HG03442 (cell line): ENCODE measurements around the gene ZNF487.
"Not testable (repeated sequence)": the region's sequence is repeated elsewhere in the genome, so short reads cannot be mapped to it uniquely, and the experiment has no call there.

ENCODE experiments used
- ATAC-seq: cut with Tn5 transposase; IDR thresholded peaks from one replicate; pipeline ENCODE4 v1.9.1; 2021; ENCODE audit warnings: mild to moderate bottlenecking, moderate library complexity; ENCODE audit not compliant: unreplicated experiment

Gene ZNF487

GRCh38 chr10:43436291-43437140 lies at the start of gene ZNF487:
ZNF487 (plus strand) TSS chr10:43437111; CDS start chr10:43475814, 38,703 bp downstream.
- peak; percentile 94 for ATAC-seq

DNA sequence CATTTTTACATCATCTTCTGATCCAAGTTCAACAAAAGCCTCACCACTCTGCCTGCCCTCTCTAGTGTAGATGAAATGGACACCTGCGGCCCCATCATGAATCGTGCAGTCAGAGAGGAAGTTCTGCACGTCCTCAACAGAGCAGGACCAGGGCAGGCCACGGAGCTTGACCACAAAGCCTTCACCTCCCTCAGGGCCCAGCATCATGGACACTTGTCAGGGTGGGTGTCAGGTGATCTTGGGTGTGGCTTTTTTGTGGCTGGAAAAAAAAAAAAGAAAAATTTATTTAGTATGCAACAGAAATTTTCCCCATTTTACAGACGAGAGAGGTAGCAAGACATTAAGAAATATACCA lies 49.3 kb upstream of the ZNF487 start:
- ATAC-seq, result no peak

DNA sequence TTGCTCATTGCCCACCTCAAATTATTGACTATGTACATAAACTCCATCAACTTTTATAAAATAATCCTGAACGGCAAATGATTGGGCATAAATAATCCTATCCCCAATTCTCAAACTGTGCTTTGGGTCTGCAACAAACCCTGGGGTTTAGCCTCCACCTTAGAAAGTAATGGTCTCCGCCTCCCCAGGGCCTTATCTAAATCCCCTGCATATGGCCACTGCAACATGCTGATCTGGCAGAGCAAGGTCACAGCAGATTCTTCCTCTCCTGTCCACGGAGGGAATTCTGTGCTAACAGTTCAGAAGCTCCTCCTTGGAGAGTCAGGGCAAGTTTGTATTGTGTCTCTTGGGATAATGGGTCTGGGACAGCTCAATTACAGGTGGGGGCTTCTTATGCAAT lies 47.0 kb upstream of the ZNF487 start:
- no peak for ATAC-seq

DNA sequence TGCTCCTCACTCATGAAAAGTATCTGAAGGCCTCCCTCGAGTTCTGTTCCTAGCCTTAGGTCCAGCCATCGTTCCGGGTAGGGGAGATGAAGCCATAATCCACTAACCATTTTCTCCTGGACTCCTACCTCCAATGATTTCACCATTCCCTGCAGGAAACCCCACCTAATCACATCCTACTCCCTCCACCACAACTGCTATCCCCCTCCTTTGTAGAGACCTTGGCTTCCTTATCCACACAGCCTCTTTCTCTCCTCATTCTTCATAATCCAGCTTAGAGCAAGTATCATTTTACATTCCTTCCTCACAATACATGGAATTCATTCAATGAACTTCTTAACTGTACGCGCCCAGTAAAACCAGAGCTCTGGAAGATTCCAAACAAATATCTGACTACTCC lies 46.6 kb upstream of the ZNF487 start:
- no peak for ATAC-seq

- no peak for ATAC-seq
Observed at GRCh38 chr10:43390759-43391158, 46.2 kb upstream of the ZNF487 start.

DNA sequence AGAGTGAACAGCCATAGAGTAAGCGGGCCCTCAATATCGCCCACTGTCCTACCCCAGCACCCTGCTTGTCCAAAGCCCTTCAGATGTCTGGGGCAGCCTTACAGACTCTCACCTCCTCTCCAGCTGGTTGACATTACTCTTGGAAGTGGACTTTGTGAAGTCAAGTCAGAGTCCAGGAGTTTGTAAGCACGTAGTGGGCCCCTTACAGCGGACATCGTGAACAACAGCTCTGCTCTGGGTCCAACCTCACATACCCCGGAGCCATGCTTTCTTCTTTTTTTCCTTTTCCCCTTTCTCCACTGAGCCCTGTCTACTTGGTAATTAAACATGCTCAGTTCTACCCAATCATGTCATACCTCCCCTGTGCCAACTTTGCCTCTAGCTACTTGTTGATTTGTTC lies 45.4 kb upstream of the ZNF487 start:
- no peak for ATAC-seq

DNA sequence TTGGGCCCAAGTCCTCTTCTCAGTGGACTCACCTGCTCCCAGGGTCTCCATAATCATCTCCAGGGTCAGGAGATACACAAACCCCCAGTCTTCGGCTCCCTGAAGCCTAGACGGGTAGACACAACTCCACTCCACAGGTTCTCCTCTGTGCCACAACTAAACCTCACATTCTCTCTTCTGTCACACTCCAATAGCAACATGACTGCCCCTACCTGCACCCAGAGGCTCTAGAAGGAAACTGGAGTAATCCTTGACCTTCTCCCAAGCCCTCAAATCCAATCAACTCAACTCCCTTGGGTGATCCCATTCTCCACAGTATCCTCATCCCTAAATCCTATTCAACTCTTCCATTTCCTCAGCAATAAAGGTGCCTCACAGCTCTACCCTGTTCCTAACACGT lies 44.2 kb upstream of the ZNF487 start:
- no peak for ATAC-seq

DNA sequence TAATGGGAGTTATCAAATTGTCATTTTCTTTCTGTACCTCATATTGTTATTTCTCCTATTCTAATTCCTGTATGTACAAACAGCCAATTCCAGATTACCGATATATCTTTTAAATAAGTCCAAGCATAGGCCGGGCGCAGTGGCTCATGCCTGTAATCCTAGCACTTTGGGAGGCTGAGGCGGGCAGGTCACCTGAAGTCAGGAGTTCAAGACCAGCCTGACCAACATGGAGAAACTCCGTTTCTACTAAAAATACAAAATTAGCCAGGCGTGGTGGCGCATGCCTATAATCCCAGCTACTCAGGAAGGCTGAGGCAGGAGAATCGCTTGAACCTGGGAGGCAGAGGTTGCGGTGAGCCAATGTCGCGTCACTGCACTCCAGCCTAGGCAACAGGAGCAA lies 43.7 kb upstream of the ZNF487 start:
- not testable (repeated sequence) for ATAC-seq

DNA sequence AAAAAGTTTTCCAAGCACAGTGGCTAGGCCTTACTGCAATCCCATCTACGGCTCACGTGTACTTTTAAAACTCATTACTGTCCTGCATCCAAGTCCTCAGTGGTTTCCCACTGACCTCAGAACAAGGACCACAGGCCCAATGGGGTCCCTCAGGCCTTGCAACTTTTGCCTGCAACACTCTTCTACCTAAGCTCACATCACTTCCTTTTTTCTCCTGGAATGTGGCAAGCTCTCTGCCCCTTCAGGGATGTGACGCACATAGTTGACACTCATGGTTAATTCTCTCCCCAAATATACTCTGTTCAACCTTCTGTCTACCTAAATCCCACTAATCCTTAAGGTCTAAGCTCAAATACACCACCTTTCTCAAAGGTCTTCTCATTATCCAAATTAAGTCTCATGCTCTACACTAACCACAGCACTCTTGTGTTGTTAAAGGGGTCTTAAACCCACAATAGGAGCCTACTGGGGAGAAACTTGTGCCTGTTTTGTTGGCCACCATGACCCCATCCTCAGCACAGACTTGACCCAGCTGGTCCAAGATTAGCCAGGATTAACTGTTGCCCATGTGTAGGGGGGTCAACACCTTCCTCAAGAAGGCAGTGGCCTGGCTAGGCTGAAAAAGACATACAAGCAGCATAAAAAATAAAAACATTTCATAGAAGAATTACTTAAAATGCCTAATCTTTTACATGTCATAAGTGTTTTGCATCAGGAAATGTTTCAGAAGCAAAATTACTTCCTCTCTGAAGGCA lies 43.1 kb upstream of the ZNF487 start:
- ATAC-seq, result no peak

DNA sequence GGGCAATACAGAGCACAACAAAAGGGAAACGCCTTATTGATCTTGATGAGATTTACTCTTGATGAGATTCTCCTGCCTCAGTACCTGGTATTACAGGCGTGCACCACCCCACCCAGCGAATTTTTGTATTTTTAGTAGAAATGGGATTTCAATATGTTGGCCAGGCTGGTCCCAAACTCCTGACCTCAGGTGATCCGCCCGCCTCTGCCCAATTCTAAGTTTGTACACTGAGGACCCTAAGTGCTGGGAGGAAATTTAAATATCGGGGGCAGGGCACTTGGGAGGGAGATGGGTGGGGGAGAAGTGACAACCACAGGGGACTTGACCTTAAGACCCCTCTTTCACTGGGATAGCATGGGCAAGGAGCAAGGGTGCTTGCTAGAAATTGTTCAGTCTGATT lies 42.0 kb upstream of the ZNF487 start:
- no peak for ATAC-seq

- ATAC-seq, result no peak
Observed at GRCh38 chr10:43395571-43396060, 41.3 kb upstream of the ZNF487 start.

- peak; percentile 37 for ATAC-seq
Observed at GRCh38 chr10:43396061-43396927, 40.6 kb upstream of the ZNF487 start.

DNA sequence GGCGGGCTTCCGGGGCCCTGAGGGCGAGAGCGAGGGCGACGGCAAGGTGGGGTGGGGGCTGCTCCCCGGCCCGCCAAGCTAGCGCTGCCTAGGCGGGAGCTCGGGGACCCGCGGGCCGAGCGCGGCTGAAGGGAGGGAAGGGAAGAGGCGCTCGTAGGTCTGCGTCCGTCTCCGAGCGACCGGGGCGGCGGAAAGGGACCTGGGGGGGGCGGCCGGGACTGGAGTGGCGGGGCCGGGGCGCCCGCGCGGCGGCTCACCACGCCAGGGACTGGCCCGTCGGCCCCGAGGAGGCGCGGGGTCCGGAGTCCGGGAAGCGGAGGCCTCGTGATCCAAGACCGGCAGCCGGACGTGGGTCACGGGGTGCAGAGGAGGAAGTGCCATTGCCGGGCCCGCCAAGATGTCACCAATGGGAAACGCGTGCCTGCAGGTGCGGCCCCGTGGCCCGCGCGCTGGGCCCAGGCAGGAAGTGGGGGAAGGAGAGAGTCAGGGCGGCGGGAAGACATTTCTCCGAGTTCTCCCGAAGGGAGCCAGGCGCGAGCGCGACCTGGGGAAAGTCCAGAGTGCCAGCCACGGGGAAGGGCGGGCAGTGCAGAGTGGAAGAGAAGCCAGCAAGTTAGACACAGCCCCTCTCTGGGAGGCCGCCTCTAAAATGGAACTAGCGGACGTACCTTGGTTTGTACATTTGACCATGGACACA lies 39.8 kb upstream of the ZNF487 start:
- ATAC-seq, result peak; percentile 79

DNA sequence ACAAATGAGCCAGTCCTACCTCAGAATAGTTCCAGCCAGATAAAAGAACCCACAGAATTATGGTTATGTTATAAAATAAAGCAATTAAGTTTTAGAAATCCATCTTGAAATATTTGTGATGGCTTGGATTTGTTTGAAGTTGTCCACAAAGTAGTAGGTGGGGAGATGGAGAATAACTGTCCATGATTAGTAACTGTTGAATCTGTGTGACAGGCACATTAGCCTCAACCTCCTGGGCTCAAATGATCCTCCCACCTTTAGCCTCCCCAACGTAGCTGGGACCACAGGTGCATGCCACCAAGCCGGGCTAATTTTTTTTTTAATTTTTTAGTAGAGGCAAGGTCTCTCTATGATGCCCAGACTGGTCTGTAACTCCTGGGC lies 38.0 kb upstream of the ZNF487 start:
- ATAC-seq, result no peak

DNA sequence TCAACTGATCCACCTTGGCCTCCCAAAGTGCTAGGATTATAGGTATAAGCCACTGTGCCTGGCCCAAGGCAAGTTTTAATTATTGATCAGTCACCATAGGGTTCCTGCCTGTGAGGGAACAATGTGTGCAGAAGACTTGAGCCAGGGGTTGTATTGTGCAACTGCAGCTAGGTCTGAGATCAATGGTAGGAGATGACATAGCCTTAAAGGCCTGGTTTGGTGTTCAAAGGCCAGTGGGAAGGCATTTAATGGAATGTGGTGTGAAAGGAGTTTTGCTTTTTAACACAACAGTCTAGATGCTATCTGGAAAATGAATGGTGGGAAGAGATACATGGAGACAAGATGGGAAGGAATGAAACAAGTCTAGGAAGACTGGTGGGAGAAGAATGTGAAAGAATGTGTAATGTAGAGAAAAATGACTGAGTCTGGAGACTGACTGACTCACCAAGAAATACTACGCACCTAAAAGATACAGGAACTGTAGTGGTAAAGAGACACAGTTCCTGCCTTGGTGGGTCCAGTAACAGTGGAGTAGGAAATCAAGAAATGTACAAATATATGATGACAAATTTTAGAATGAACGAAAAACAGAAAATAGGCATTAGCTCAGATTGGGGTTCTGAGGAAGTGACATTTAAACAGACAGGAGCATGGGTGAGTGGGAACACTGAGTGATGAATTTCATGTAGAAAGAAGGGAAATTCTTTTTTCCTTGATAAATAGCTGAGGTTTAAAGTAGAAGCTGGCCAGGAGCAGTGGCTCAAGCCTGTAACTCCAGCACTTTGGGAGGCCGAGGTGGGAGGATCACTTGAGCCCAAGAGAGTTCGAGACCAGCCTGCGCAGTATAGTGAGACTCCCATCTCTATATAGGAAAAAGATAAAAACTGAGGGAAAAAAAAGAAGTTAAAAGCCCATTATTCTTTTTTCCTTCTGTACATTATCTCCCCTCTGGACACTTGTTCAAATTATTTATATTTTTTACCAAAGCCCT lies 37.3 kb upstream of the ZNF487 start:
- ATAC-seq, result no peak

DNA sequence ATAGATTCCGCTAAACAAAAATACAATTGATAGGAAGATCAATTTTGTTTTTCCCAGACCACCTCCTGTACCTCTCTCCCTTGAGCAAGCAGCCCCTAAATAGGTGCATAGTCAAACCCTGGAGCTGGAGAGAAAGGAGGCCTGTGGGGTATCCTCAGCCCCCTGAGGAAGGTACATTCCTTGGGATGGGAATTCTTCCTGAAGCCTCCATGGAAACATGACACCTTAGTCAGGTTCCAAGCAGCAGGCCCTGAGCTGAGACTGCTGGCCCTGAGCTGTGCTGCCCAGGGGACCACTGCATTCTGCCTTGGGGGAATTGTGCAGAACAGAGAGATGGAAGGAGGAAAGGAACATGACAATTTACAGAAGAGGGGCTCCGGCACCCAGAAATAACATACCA lies 35.3 kb upstream of the ZNF487 start:
- no peak for ATAC-seq

DNA sequence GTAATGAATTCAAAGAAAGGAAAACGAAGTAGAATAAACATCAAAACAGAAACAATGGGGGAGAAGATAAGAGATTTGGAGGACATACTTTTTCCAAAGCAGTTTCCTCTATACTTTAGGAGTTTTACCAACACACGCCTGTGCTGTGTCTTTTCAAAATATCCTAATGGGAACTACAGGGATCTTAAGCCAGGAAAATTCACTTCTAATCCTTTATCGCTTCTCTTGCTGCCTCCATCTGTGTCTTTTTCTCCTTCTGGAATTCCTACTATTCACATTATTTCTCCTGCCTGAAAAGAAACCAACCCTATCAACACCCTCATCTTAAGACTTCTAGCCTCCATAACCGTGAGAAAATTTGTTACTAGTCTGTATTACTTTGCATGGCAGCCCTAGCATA lies 34.7 kb upstream of the ZNF487 start:
- ATAC-seq, result no peak

DNA sequence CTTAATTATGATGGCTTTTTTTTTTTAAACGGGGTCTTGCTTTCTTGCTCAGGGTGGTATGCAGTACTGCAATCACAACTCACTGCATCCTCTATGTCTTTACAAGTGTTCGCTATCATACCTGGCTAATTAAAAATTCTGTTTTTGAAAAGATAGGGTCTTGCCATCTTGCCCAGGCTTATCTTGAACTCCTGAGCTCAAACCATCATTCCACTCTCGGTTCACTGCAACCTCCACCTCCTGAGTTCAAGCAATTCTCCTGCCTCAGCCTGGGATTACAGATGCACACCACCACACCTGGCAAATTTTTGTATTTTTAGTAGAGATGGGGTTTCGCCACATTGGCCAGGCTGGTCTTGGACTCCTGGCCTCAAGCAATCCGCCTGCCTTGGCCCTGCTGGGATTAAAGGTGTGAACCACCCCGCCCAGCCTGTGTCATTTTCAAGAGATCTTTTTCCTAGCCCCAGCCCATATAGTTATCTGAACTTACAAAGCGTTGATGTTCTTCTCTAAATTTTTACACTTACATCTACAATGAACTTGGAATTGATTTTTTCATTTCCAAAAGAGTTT lies 33.9 kb upstream of the ZNF487 start:
- no peak for ATAC-seq
